Heart left ventricle (tissue), 13 donors: ENCODE measurements around the gene KLF15.

Experiments
- CTCF ChIP-seq, 12 donors: fragments of 200-600 bp; sonication (generic) in 4 of 12; IDR thresholded peaks; one replicate each; pipeline versions ENCODE4 v1.5.0 to v1.8.0; 2018 to 2022; ENCODE audit warnings: antibody characterized with exemption in 12 of 12, mild to moderate bottlenecking in 5 of 12
- POLR2A ChIP-seq, 2 donors: fragments of 450-650 bp; IDR thresholded peaks; one replicate each; pipeline ENCODE4 v1.6.1; 2017; ENCODE audit warnings: antibody characterized with exemption in 2 of 2, mild to moderate bottlenecking in 2 of 2, moderate library complexity in 2 of 2
- donor health status: ischemic (EF 13 %, LVEDD 7.1; RV severe dilation, severe dysfunction).
- donor health status: DM: no; HTN: yes; CAD: no.
- donor health status: DM: no; HTN: no; CAD: no.
- donor health status: ischemic (EF 25% LVEDD 6.9; RV normal size, moderate dysfunction).
- donor health status: ischemic (EF 25% LVEDD 5.7; RV mildly dilated, moderate dysfunction).
- donor health status: ischemic (EF 35%, LVEDD 5.7; RV mildly dilated, moderate dysfunction).
- donor health status: nonischemic (EF 11% LVEDD 7.7; RV severe dilation, severe dysfunction).
- donor health status: DM: yes; HTN: yes; CAD: no.
- donor health status: PGD.
- donor health status: ischemic (EF 29% LVEDD 5.4; RV normal size, mild dysfunction).
- donor health status: nonischemic (EF 23%, LVEDD 6.1; RV moderate dilation, normal function).

- TF ChIP-seq CTCF (IDR thresholded peaks at IDR 0.05): no peak
- no peak for TF ChIP-seq POLR2A (IDR thresholded peaks at IDR 0.05)
Observed at GRCh38 chr3:126347543-126348161, 9.6 kb downstream of the KLF15 start.
